NCI-H510A treated with DMSO at 0.1 percent for 48 hours (cell line): ENCODE results near the gene BAIAP2.
"Not testable (repeated sequence)": the region's sequence is repeated elsewhere in the genome, so short reads cannot be mapped to it uniquely, and the experiment has no call there.

Source experiments
- DNase-seq: peaks from one replicate; lab custom pipeline; 2025; lab: John Stamatoyannopoulos, UW

Gene BAIAP2

GRCh38 chr17:81068411-81069134 is 33.6 kb downstream of the BAIAP2 start:
- no peak for DNase-seq

- no peak for DNase-seq
Observed at GRCh38 chr17:81069135-81069645, 34.2 kb downstream of the BAIAP2 start.

- DNase-seq: no peak
Observed at GRCh38 chr17:81070541-81071246, 35.7 kb downstream of the BAIAP2 start.

- no peak for DNase-seq
Observed at GRCh38 chr17:81071761-81072741, 37.1 kb downstream of the BAIAP2 start.

DNA sequence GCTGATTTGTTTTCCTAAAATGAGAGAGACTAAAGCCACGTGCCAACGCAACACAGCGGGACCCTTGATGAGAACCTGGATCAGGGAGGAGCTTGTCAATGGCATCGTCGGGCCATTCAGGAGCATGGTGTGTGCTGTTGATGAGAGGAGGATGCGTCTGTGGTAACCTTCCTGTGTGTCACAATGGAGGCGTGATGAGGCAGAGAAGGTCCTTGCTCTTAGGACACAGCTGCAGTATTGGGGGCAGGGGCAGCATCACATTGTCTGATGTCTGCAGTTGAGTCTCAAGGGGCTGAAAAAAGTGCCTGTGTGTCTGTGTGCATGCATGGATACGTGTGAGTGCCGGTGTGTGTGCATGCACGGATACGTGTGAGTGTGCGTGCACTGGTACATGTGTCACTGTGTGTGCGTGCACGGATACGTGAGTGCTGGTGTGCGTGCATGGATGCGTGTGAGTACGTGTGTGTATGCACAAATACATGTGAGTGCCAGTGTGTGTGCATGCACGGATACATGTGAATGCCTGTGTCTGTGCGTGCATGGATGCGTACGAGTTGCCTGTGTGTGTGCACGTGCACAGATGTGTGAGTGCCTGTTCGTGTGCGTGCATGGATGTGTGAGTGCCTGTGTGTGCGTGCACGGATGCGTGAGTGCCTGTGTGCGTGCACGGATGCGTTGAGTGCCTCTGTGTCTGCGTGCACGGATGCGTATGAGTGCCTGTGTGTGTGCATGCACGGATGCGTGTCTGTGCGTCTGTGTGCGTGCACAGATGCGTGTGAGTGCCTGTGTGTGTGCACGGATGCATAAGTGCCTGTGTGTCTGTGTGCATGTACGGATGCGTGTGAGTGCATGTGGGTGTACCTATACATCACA is 39.3 kb downstream of the BAIAP2 start:
- DNase-seq: no peak

DNA sequence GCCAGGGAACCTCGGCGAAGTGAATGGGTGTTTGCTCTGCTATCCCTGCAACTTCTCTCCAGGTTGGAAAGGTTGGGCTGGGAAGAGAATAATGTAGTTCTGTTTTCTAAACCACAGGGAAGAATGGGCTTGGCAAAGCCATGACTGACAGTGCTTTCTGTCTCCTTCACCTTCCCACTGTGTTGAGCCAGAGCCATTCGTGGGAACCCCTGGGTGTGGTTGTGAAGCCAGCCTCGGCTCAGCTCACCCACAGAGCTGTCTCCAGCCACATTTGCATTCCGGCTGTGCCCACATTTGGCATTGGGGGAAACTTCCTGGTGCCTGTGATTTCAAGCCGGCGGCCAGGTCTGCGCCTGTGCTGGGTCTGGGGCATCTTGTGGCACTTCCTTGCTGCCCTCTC is 39.9 kb downstream of the BAIAP2 start:
- DNase-seq: no peak

DNA sequence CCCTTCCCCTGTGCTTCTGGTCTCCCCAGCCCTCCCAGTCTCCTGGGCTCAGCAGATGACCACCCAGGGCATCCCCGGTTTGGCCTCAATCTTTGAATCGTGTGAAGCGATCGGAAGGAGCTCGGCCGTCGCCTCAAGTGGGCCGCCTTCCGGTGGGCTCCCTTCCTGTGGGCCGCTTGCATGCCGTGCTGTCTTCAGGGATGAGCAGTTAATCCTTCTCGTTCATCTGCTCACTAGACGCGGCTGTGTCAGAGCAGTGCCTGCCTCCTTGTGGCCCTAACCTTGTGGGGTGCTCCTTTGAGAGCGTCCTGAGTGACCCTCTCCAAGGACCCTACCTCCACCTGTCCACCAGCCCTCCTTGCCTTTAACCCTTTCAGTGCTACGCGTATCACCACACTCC is 40.4 kb downstream of the BAIAP2 start:
- DNase-seq: no peak

DNA sequence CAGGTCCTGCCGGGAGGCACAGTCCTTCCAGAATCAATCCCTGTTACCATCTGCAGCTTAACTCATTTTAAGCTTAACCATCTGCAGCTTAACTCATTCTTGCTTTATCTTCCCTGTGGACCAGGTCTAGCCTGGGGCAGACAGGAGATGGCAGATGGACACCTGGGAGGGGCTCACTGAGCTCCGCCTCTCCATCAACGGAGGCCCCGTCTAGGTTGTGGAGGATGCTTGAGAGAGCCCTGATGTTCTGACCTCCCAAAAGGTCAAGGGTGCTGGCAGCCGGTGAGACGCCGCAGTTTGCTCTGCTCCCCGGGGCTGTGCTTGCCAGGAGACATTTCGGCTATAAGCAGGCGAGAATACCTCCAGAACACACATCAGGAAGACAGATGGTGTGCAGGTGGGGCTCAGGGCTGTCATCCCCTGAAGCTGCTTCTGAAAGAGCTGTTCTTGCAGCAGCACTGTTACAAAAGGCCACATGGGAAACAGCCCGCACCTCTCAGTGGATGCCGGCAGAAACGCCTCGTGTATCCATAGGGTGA is 41.3 kb downstream of the BAIAP2 start:
- no peak for DNase-seq

GRCh38 chr17:81078026-81078913 is 43.3 kb downstream of the BAIAP2 start:
- DNase-seq: not testable (repeated sequence)

DNA sequence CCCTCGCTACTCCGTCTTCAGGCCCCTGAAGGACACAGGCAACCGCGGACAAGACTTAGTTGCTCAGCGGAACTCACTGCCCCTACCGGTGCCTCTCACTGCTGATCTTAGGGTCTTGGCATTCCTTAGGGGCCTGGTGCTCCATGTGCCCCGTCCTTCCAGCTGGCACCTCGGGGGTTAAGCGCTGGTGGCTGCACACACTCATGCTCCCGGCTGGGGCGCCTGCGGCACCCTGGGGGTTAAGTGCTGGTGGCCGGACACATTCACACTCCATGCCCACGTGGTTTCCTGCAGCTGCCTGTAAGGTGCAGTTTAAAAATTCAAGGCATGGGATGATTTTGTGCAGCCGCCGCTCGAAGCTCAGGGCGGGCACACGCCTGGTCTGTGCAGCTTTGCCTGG is 45.1 kb downstream of the BAIAP2 start:
- DNase-seq: no peak

DNA sequence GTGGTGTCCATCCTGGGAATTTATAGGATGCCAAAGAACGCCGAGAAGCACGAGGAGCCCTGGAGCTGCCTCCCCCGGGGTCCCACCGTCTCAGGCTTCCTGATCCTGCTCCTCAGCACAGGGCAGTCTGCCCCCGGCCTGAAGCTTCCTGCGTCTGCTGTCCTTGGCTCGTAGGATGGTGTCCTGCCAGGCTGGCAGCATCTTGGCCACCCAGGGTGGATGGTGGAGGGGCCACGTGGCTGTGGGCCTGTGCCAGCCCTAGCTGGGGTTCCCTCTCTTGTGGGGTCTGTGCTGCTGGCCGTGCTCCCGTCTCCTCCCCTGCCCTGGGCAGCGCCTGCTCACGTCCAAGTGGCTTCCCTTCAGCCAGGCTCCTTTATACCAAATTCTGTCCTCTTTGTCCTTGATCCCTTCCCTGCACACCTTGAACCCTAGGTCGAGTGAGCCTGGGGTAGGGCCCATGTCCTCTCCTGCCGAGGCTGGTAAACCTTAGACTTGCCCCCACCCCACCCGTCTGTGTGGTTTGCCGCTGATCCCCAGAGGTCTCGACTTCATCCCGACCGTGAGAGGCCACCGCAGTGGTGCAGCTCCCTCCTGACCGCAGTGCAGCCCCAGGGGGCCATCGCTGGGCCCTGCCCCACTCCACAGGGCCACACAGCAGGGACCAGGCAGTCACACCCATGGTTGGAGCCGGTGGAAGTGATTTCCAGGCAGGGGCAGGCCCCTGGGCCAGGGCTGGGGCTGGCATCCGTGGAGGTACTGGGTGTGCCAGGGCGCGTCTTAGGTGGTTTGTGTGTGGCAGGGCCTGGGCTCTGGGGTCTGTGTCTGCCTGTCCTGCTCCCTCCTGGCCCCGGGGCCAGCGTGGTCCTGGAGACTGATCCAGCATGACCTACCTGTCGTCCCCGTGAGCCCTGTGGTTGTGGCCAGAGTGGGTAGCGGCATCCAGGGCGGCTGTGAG is 46.5 kb downstream of the BAIAP2 start:
- no peak for DNase-seq

- no peak for DNase-seq
Observed at GRCh38 chr17:81082177-81083073, 47.5 kb downstream of the BAIAP2 start.

DNA sequence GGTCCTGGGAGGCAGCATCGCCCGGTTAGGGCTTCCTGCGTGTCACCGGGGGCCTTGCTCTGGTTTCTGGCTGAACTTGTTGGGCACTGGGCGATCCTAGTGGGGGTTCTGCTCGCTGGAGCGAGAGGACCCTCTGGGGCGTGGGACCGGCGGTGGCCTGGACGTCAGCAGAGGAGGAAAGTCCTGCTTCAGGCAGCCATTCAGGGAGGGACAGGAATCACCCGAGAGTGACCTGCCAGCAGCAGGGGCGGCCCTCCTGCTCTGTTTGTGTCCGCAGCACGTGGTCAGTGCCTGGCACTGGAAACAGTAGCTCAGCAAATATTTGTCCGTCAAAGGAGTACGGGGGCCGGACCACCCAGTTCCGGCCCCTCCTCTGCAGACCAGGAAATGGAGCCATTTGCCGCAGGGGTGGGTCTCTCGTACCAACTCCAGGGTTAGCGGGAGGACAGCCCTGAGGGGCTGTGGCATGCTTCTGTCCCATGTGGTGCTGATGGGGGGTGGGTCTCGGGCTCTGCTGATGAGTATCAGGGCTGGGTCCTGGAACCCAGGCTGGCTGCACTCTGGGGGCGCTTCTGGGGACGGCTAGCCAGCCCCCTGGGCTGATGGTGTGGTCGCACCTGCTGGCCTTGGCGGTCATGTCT is 48.3 kb downstream of the BAIAP2 start:
- no peak for DNase-seq

GRCh38 chr17:81084680-81085419 is 49.9 kb downstream of the BAIAP2 start:
- no peak for DNase-seq

DNA sequence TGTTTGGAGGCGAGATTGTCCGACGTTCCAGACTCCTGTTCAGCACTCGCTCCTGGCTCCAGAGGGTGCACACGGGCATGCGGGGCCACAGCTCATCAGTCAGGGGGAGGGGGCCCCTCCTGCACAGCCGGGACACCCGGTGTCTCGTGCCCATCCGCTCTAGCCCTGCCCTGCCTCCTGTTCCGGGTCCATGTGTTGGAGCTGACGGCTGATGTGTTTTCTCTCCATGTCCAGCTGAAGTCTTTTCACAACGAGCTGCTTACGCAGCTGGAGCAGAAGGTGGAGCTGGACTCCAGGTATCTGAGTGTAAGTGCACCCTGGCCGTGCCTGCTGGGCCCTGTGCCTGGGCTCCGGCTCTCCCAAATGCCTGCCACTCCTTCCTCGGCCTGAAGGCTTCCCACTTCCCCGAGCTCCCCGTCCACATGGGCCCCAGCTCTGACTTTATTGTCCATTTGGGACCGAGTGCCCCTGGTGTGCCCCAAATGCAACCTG is 50.5 kb downstream of the BAIAP2 start:
- DNase-seq: no peak
